Activated CD4-positive, alpha-beta memory T cell treated with anti-CD3 and anti-CD28 coated beads, Interleukin-2, amount 10 ng/mL, durations not matched to agents 7 days and 5 days (primary cell): ENCODE results near the gene CELSR1. TPM values are rescaled to one million over a fixed set of nuclear protein-coding genes. Genes with fewer than 3 reads are reported as not detected.

Experiments used
- CTCF ChIA-PET: fragments of 350-600 bp; sonication (Branson Sonifier 250); formaldehyde crosslinking; loops from one replicate; lab custom pipeline; 2021; ENCODE audit warnings: antibody characterized with exemption, inconsistent platforms; lab: Charles Lee
- POLR2A ChIA-PET: fragments of 350-600 bp; sonication (Branson Sonifier 250); formaldehyde crosslinking; loops from one replicate; lab custom pipeline; 2021; ENCODE audit warnings: antibody characterized with exemption; lab: Charles Lee
- DNase-seq: peaks from one replicate; pipeline ENCODE4 v3.0.0-alpha.2; 2020
- H3K27ac Mint-ChIP-seq: one replicate; pipeline ENCODE4 v1.8.0; 2021; ENCODE audit warnings: mild to moderate bottlenecking, mixed read lengths
- H3K27me3 Mint-ChIP-seq: one replicate; pipeline ENCODE4 v1.8.0; 2021; ENCODE audit warnings: mixed read lengths
- H3K36me3 Mint-ChIP-seq: one replicate; pipeline ENCODE4 v1.8.0; 2021; ENCODE audit warnings: low read depth, mixed read lengths
- H3K4me1 Mint-ChIP-seq: one replicate; pipeline ENCODE4 v1.8.0; 2021; ENCODE audit warnings: mixed read lengths
- H3K4me3 Mint-ChIP-seq: one replicate; pipeline ENCODE4 v1.8.0; 2021; ENCODE audit warnings: mild to moderate bottlenecking, mixed read lengths
- H3K9me3 Mint-ChIP-seq: one replicate; pipeline ENCODE4 v1.8.0; 2021; ENCODE audit warnings: mixed read lengths
- total RNA-seq, 2 experiments: library from RNA; stranded (reverse); gene quantifications; one replicate each; pipeline ENCODE4 v1.2.3, GENCODE V29; 2021

Gene CELSR1
- total RNA-seq, 2 experiments from 2014 or later = 0.10 to 0.13 TPM

DNA sequence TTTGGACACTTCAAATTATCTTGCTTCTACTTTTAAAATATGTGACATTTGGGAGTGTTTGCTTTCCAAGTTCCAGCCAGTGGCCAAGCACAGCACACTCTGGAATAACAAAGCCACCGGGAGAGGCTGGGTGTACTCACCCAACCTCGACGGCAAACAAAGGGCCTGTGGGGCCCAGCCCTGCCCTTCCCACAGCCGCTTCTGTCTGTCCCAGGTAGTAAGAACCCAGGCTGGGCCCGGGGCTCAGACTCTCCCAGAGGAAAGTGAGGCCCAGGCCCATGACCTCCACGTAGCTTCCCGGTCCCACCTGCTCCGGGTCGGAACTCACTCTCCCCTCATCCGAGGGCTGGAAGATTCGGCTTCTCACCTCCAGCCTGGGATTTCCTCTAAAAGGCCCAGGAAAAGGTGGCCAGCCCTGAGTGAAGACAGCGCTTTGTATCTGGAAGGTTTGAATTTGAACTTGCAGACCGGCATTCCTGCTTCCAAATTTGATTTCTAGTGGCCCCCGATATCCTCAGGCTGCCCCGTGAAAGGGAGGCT lies 93.5 kb downstream of the CELSR1 start:
- no peaks in the 10 kb centered on the region for H3K27me3 Mint-ChIP-seq
- no peak overlapping the region for H3K27ac Mint-ChIP-seq
- no peaks in the 10 kb centered on the region for H3K36me3 Mint-ChIP-seq
- ChIA-PET POLR2A (no interaction called here), CTCF (no interaction called here)
- no peaks in the 10 kb centered on the region for H3K9me3 Mint-ChIP-seq
- no peak overlapping the region for H3K4me3 Mint-ChIP-seq
- DNase-seq = no peak
- no peaks in the 10 kb centered on the region for H3K4me1 Mint-ChIP-seq

DNA sequence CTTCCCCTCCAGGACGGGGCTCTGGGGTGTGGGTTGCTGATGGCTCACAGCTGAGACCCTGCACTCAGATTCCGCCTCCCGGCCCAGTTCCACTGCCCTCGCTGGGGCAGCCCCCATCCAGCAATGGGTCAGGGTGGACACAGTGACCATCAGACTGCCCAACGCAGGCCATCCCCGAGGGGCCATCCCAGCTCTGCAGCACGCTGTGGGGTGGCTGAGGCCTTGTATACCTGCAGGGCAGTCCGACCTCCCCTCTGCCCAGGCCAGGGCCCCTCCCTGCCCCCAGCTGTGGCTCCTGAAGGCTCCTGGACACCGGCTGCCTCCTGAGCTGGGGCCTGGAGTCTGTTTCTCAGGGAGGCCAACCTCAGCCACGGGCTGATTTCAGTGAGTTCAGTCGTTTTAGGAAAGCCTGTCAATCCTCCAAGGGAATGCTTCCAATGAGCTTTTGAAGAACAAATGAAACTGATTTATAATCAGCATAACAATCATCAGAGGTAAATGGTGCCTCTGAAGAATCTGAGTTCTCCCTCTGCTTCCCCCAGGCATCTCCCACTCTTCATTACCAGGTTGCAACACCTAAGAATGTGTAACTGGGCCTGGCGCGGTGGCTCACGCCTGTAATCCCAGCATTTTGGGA lies 95.1 kb downstream of the CELSR1 start:
- POLR2A ChIA-PET = no interaction called here
- Mint-ChIP-seq H3K27ac (no peak overlapping the region), H3K9me3 (no peaks in the 10 kb centered on the region), H3K4me3 (no peak overlapping the region), H3K36me3 (no peaks in the 10 kb centered on the region), H3K27me3 (no peaks in the 10 kb centered on the region), H3K4me1 (no peaks in the 10 kb centered on the region)
- CTCF ChIA-PET = no interaction called here
- no peak for DNase-seq

DNA sequence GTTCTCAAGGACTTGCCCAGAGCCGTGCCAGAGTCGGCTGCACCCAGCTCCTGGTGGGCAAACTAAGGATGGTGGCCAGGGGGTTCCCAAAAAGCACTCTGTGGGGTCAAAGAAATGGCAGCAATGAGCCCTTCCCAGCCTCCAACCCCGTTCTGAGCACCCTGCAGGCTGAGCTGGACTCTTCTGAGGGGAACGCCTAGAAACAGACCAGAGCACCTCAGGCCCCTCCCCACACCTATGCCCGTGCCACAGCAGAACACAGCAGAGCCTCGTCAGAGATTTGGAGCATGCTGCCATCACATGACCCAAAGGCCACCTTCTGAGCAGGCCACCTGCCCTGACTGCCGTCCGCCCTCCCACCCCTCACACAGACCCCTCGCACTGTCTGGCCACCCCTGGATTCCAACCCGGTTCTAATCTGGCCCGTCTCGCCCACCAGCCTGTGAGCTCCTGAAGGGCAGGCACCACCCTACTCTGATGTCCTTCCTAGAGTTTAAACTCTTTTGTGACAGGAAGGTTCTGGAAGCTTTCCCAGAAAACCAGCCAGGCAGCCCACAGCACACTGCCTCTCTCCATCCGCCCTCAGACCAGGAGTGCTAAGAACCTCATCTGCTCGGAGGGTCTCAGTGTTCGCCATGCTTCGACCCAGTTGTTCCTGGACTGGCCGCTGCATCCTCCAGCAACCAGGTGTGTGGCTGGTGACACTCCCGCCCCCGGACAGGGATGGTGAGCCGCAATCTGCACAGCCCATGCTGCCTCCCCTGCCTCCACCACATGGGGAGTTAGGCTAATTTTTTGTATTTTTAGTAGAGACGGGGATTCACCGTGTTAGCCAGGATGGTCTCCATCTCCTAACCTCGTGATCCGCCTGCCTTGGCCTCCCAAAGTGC lies 97.6 kb downstream of the CELSR1 start:
- Mint-ChIP-seq H3K4me1 (no peaks in the 10 kb centered on the region), H3K9me3 (no peaks in the 10 kb centered on the region), H3K4me3 (no peak overlapping the region), H3K27me3 (no peaks in the 10 kb centered on the region), H3K36me3 (no peaks in the 10 kb centered on the region), H3K27ac (no peak overlapping the region)
- no peak for DNase-seq
- CTCF ChIA-PET = no interaction called here
- POLR2A ChIA-PET = no interaction called here

DNA sequence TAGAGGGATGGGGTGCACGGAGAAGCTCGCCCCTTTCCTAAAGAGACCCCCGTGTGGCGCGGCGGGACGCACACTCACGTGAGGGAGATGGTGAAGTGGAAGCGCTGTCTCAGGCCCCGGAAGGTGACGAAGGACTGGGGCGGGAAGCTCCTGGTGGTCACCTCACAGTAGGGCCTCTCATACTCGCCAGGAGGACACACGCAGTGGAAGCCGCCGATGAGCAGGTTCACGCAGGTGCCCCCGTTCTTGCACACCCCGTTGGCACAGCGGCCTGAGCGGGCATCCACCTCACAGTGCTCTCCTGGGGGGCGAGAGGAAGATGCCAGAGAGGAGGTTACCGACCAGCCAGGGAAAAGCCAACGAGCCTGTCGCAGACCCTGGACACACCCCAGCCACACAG lies 98.3 kb downstream of the CELSR1 start:
- H3K4me1 Mint-ChIP-seq = no peaks in the 10 kb centered on the region
- ChIA-PET CTCF (no interaction called here), POLR2A (no interaction called here)
- no peak for DNase-seq
- H3K9me3 Mint-ChIP-seq = no peaks in the 10 kb centered on the region
- no peak overlapping the region for H3K27ac Mint-ChIP-seq
- H3K27me3 Mint-ChIP-seq = no peaks in the 10 kb centered on the region
- H3K36me3 Mint-ChIP-seq = no peaks in the 10 kb centered on the region
- no peak overlapping the region for H3K4me3 Mint-ChIP-seq

DNA sequence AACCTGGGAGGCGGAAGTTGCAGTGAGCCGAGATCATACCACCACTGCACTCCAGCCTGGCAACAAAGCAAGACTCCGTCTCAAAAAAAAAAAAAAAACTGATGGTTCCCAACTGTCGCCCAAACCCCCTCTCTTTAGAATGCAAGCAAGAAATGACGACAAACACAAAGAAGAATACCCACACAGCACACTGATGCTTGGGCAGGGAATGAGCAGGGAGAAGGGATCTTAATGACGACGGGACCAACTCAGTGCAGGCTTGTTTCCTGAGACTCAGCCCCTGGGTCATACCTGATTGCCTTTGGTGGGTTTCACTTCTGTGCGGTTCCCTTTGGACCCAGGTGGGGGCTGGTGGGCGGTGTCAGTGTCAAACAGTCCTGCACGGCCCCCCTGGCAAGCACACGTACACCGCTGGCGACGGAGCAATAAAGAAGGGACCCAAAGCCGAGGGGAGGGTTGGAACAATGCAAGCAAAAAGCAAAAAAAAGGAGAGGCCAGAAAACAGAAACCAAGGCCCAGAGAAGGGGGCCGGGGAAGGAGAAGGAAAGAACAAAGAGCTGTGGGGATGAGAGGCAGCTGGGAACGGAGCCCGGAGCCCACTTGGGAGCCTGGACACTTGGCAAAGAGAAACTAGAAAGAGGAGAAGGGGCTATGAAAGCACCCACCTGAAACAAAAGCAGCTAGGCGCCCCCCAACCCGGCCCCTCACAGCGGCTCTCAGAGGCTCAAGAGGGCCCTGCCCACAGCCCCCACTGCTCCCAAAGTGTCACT lies 99.6 kb downstream of the CELSR1 start:
- Mint-ChIP-seq H3K27me3 (no peaks in the 10 kb centered on the region), H3K27ac (no peak overlapping the region), H3K4me3 (no peak overlapping the region), H3K36me3 (no peaks in the 10 kb centered on the region), H3K9me3 (no peaks in the 10 kb centered on the region), H3K4me1 (no peaks in the 10 kb centered on the region)
- DNase-seq = no peak
- ChIA-PET POLR2A (no interaction called here), CTCF (no interaction called here)

DNA sequence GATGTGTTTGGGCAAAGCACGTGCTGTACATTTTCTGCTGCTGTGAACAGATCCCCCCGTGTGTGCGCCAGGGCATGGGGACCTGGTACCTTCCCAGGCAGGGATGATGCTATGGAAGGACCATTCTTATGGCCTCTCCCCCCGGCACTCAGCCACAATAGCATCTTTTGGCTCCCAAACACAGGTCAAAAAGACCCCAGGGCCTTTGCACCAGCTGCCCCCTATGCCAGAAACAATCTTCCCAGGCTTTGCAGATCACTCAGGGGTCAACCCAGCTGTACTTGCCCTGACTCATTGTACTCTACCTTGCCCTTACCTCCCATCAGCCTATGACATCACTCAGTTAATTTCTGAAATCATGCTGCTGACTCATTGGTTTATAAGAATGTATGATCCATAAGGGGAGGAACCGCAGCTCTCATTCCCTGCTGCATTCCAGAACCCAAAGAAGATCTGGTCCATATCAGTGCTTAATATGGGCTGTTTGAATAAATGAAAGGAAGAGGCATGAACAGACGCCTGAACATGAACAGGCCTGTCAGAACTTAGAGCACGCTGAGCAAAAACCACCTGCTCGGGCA lies 100.7 kb downstream of the CELSR1 start:
- H3K27me3 Mint-ChIP-seq = no peaks in the 10 kb centered on the region
- POLR2A ChIA-PET = no interaction called here
- H3K27ac Mint-ChIP-seq = no peak overlapping the region

DNA sequence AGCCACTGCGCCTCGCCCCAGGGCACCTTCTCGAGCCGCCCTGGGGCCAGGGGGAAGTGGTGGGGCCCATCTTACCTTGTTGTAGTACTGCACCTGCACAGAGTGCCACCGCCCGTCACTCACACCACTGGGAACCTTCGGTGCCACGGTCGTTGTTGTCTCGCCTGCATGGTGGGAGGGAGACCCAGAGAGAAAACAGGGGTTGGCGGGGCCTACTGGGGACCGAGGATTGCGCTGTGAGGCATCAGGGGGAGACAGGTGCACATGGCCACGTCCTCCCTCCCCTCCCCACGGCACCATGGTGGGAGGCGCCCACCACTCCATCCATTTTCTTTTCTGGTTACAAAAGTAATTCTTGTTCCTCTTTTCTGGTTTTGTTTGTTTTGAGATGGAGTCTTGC lies 104.1 kb downstream of the CELSR1 start:
- Mint-ChIP-seq H3K4me1 (peaks cover 12% of the 10 kb centered on the region), H3K4me3 (no peak overlapping the region), H3K27ac (no peak overlapping the region), H3K27me3 (no peaks in the 10 kb centered on the region), H3K36me3 (no peaks in the 10 kb centered on the region), H3K9me3 (no peaks in the 10 kb centered on the region)
- ChIA-PET CTCF (no interaction called here), POLR2A (no interaction called here)
- DNase-seq = no peak

More for the DNA sequence above, 100.7 kb downstream of the CELSR1 start:
- DNase-seq = no peak
- H3K9me3 Mint-ChIP-seq = no peaks in the 10 kb centered on the region
- H3K4me1 Mint-ChIP-seq = peaks cover 11% of the 10 kb centered on the region
- no peaks in the 10 kb centered on the region for H3K36me3 Mint-ChIP-seq
- H3K4me3 Mint-ChIP-seq = no peak overlapping the region
- CTCF ChIA-PET = no interaction called here

DNA sequence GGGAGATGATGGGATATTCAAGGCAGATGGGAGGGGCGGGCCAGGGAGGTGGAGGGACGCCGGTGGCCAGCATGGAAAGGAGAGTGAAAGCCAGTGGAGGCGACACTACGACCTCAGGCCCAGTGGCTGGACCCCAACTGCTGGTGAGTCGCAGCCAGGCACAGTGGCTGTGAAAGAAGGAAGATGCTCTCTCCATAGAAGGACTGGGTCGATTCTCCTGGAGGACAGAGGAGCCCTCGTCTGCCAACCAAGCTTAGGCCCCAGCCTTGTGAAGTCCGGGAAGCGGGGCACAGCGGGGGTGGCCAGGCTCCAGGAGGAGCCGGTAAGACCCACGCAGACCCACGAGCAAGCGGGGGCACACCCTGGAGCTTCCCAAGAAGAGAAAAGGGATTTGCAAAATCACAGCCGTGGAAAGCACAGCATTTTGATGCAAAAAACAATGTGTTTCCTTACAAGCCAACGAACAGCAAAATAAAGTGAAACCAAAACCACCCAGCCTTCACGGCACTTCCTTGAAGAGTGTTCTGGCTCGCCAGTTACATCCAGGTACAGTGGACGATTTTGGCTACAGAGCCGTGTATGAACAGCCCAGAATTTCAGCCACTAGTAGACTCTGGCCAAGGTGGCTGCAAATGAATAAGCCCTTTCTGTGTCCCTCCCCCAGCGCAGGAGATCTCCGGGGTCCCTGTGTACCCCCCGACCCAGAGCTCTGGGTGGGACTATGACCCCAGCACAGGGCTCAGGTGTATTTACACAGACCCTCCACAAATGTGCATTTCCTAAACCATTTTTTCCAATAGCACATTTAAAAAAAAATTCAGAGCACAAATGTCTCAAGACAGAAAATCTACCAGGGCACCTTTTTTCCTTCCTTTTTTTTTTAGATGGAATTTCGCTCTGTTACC lies 105.0 kb downstream of the CELSR1 start:
- Mint-ChIP-seq H3K36me3 (no peaks in the 10 kb centered on the region), H3K27ac (peak overlapping the region; percentile 73), H3K27me3 (no peaks in the 10 kb centered on the region), H3K9me3 (no peaks in the 10 kb centered on the region), H3K4me3 (peak overlapping the region; percentile 67), H3K4me1 (peaks cover 12% of the 10 kb centered on the region)
- ChIA-PET POLR2A (no interaction called here), CTCF (no interaction called here)
- DNase-seq = peak; percentile 57

DNA sequence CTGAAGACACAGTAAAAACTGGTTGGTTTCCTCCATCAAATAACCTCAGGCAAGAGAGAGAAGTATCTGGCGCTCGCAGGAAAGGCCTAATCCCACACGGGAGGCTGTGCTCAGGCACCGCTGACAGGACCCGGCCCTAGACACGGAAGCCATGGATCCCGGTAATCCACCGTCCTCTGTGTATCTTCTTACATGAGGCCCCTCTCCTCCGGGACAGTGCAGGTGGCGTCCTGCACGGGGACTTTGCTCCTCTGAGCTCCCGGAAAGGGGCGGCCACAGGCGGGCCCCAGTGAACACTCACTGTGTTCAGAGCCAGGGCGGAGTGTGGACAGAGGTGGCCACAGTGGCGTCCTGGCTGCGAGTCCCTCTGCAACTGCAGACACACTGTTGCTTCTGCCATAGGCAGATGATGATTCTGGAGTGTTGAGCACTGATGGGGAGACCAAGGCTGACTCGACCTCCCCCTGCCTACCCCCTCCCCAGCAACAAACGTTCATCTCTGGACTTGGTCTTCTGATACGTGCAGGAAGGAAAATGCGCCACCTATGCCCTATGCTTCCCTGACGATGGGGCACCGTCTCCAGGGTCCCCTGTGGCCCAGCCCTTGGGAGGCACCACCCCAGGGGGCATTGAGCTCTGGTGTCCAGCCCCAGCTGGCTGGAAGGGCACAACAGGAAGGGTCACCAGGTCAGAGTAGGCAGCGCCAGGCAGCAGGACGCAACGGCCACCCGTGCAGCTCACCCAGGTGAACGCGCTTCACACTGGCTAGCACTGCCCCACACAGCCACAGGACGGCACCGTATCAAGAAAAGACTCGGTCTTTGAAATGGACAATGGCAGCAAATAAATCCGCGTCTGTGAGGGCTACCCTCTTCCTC lies 106.2 kb downstream of the CELSR1 start:
- Mint-ChIP-seq H3K4me1 (peaks cover 12% of the 10 kb centered on the region), H3K27ac (no peak overlapping the region), H3K9me3 (no peaks in the 10 kb centered on the region), H3K36me3 (no peaks in the 10 kb centered on the region), H3K27me3 (no peaks in the 10 kb centered on the region), H3K4me3 (no peak overlapping the region)
- POLR2A ChIA-PET = no interaction called here
- CTCF ChIA-PET = no interaction called here
- no peak for DNase-seq

DNA sequence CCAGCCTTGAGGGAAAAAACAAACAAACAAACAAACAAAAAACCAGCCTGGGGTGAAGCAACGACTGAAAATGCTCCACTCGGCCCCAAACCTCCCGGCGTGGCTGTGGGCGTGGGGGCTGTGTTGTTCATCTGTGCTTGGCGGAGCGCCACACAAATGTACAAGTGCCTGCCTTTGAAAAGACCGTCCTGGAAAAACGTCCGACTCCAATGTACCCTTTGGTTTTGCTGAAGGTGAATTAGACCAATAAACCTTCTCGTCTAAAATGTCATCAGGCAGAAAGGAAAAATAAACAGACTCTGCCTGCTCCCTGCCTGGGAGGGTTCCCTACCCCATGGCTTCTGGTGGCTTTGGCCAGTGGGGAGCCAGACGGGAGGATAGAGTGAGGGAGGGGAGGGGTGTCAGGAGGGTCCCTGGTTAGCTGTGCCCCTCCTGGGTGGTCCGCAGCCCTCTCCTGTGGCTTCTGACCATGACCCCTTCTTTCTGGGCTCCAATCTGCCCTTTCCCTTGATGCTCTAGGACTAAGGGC lies 108.0 kb downstream of the CELSR1 start:
- Mint-ChIP-seq H3K27me3 (no peaks in the 10 kb centered on the region), H3K36me3 (no peaks in the 10 kb centered on the region), H3K4me3 (no peak overlapping the region), H3K4me1 (peaks cover 12% of the 10 kb centered on the region), H3K9me3 (no peaks in the 10 kb centered on the region), H3K27ac (no peak overlapping the region)
- CTCF ChIA-PET = no interaction called here
- no peak for DNase-seq
- POLR2A ChIA-PET = no interaction called here

DNA sequence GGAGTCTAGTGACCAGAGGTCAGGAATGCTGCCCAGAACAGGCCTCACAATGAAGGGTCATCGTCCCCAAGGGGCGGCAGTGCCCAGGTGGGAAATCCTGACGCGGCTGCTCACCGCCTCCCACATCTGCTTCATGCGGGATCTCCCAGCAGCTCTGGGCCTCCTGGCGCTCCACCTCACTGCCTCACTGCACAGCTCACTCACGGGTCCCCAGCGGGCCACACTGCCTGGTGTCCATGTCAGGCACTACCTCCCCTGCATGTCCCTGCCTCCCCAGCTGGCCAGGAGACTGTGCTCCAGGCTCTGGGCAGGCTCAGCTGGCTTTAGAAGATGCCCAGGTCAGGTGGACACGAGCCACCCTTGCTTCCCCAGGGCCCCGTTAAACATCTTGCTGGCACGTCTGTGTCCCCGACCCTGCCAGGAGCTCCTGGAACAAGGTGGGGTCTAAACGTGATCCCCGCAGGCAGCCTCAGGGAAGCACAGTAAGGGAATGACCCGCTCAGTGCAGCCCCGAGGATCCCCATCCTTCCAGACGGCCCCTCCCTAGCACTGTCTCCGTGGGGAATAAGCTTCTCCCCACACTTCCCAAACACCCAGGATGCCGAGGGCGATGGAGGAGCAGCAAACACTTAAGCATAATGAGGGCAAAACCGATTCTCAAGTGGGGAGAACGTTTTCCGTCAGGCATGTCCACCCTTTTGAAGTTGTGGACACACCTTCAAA lies 108.7 kb downstream of the CELSR1 start:
- ChIA-PET POLR2A (no interaction called here), CTCF (no interaction called here)
- Mint-ChIP-seq H3K27me3 (no peaks in the 10 kb centered on the region), H3K4me3 (no peak overlapping the region), H3K4me1 (peaks cover 12% of the 10 kb centered on the region), H3K9me3 (no peaks in the 10 kb centered on the region), H3K36me3 (no peaks in the 10 kb centered on the region), H3K27ac (no peak overlapping the region)
- DNase-seq = no peak
